HTERT RPE-1 (cell line): Measurements from ENCODE around the gene SLC9A8.
"Not testable (repeated sequence)": the region's sequence is repeated elsewhere in the genome, so short reads cannot be mapped to it uniquely, and the experiment has no call there.

Source experiments
- in situ Hi-C: fragments of 300-500 bp; cut with MboI; formaldehyde crosslinking; loops from 4 replicates; pipeline ENCODE4 v1.14.3; 2020; ENCODE audit warnings: low sequenced_read_pairs

The SLC9A8 gene, protein sequence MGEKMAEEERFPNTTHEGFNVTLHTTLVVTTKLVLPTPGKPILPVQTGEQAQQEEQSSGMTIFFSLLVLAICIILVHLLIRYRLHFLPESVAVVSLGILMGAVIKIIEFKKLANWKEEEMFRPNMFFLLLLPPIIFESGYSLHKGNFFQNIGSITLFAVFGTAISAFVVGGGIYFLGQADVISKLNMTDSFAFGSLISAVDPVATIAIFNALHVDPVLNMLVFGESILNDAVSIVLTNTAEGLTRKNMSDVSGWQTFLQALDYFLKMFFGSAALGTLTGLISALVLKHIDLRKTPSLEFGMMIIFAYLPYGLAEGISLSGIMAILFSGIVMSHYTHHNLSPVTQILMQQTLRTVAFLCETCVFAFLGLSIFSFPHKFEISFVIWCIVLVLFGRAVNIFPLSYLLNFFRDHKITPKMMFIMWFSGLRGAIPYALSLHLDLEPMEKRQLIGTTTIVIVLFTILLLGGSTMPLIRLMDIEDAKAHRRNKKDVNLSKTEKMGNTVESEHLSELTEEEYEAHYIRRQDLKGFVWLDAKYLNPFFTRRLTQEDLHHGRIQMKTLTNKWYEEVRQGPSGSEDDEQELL

DNA sequence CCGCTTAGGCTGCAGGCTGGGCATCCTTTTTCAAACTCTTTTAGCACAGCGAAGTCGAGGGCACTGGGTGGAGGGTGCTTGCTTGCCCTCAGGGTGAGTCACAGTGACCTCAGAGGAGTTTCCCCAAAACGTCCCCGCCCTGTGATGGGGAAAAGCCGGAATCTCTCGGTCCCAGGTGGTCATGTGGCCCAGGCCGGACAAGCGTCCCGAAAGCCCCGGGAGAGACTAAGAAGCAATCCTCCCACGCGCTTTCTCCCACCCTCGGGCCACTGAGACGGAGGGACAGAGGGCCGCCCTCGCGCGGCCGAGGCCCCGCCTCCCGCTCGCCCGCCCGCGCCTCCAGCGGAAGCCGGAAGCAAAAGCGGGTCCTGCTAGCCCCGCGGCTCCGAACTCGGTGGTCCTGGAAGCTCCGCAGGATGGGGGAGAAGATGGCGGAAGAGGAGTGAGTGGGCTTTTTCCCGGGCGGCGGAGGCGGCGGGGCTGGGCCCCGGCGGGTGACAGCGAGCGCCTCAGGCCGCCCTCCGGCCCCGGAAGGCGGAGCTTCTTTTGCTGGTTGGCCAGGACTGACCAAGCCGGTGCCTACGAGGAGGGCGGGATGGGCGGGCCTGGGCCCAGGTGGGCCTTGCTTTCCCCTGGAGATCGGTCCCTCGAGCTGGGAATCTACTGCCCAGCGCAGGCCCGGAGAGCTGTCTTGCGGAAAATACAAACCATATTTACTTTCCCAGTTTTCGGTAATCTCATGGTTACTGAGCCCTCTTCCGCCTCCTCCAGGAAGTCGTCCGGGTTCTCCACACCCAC is at the start of gene SLC9A8:
TSS of gene SLC9A8 (plus strand) at position 322 of the 798 bp plus-strand sequence. CDS start at position 417, 95 bp downstream.
- in situ Hi-C loops, result no loop called here

- in situ Hi-C loops, result no loop called here
These were observed 49.5 kb upstream of the SLC9A8 start for GRCh38 chr20:49762940-49763766.

GRCh38 chr20:49765413-49765736 is 47.3 kb upstream of the SLC9A8 start:
- in situ Hi-C loops, result no loop called here

DNA sequence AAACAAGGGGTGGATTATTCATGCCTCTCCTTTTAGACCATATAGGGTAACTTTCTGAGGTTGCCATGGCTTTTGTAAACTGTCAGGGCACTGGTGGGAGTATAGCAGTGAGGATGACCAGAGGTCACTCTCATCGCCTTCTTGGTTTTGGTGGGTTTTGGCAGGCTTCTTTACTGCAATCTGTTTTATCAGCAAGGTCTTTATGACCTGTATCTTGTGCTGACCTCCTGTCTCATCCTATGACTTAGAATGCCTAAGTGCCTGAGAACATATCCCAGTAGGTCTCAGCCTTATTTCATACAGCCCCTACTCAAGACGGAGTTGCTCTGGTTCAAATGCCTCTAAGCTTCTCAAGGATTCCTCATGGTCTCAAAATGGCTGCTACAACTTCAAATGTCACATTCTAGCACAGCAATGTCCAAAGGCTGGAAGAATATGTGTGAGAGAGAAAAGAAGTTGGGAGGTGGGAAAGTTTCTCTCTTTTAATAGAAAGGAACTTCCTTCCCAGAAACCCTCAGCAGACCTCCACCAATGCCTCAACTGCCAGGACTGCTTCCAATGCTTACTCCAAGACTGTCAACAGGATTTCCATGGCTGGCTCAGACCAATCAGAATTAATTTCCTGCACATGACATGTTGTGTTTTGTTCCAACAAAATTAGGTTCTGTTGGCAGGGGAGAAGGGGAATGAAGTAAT is 46.6 kb upstream of the SLC9A8 start:
- in situ Hi-C loops, result no loop called here

DNA sequence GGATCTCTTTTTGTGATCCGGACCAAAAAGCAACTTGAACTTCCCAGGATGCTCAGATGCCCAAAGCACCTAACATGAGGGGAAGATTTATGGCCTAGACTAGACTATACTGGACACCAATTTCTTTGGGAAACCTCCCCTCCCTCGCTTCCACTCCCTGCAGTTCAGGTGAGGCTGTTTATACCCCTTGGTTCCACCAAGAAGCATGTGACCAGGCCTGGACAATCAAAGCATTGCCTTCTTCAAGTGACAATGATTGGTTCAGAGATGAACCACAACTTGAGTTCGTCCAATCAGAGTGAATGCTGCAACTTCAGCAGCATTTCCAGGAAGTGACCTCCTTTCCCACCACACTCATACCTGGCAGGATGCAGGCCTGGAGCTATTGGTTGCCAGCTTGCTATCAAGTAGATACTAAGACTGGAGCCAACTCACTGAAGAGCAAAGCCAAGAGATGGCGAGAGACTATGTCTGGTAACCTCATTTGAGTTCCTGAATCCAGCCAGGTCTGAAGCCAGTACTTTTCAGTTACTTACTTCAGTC is 45.6 kb upstream of the SLC9A8 start:
- in situ Hi-C loops, result no loop called here

DNA sequence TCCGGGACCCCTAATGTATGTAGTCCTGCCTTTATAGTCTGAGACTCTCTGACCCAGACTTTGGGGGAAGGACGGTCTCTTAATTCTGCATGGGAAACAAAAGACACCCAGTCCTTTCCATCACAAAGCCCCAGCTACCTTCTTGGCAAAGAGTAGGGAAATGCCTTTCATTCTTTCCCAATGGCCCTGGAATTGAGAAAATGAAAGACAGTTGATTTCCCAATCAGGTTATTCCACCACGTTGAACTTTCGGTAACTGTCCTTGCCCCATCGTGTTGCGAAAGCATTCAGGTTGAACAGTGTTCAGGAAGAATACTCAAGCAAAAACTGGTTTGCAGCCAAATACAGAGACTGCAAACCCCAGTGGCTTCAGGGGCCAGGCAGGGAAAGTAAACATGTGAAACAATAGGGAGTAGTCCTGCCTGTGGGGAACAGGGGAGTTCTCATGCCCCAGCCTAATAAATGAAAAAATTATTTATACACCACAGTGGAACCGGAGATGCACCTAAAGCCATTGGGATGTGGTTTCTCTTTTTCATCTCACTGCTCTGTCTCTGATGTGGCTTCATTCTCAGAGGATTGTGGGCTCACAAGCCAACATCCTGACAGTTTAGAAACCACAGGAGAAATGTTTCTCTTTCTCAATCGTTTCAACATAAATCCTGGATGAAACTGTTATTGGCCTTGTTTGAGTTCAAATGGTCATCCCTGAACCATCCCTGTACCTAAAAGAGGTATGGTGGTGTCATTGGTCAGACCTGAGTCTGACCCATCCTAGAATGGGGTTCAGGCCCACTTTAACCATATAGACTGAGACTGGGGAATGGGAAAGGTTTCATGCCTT is 44.2 kb upstream of the SLC9A8 start:
- in situ Hi-C loops, result no loop called here

DNA sequence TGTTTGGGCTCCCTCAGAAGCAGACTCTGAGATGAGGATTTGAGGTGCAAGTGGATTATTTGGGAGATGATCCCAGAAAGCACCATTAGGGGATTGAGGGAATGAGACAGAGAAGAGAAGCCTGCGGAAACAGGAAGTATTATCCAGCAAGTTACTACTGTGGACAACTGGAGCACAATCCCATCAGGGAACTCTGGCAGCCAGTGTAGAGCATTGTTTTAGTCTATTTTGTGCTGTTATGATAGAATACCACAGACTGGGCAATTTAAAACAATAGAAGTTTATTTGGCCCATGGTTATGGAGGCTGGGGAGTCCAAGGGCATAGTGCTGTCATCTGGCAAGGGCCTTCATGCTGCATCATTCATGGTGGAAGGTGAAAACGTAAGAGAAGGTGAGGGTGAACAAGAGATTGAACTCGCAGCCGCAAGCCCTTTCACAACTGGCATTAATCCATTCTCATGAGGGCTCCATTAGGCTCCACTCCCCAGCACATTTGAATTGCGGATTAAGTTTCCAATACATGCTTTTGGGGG is 43.5 kb upstream of the SLC9A8 start:
- in situ Hi-C loops, result no loop called here

DNA sequence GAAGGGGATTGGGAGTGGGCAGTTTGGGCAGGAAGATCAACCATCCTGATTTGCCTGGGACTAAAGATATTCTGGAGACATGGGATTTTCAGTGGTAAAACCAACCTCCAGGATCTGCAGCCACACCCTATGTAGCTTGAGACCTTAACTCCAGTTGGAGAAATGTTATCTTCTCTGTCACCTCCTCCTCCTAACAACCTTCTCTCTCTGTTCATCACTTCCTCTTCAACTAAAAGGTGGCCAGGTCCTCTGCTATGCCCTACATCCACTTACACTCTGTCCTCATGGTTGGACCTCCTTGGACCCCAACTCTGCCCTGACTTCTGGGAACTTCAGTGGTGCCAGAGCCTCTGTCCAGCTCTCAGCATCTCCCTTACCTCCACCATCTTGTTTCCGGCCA is 42.0 kb upstream of the SLC9A8 start:
- in situ Hi-C loops, result no loop called here

DNA sequence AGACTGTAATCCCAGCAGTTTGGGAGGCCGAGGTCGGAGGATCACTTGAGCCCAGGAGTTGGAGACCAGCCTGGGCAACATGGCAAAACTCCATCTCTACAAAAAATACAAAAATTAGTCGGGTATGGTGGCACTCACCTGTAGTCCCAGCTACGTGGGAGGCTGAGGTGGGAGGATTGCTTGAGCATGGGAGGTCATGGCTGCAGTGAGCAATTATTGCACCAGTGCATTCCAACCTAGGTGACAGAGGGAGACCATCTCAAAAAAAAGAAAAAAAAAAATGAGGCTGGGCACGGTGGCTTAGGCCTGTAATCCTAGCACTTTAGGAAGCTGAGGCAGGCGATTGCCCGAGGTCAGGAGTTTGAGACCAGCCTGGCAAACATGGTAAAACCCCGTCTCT is 38.4 kb upstream of the SLC9A8 start:
- in situ Hi-C loops, result not testable (repeated sequence)

DNA sequence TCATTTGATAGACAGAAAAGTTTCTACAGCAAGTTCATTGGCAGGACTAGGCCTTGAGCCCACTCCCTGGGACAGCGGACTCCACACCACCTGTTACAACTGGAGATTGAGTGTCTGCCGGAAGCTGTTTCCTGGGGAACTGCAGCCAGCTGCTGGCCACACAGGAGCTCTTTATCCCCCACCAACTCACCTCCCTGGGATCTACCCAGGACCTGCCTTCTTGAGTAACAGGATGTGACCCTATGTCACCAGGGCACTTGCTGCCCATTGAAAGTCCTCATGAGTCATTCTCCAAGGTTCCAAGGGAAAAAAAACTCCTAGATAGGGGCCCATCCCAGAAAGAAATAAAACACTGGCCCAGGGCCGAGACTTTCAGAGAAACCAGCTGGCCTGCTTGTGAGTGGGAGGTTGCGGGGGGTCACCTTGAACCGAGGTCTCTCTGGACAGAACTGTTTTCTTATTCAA is 37.4 kb upstream of the SLC9A8 start:
- in situ Hi-C loops, result no loop called here

- in situ Hi-C loops, result no loop called here
These were observed 32.7 kb upstream of the SLC9A8 start for GRCh38 chr20:49779972-49780371.

GRCh38 chr20:49781676-49782075 is 31.0 kb upstream of the SLC9A8 start:
- in situ Hi-C loops, result no loop called here

DNA sequence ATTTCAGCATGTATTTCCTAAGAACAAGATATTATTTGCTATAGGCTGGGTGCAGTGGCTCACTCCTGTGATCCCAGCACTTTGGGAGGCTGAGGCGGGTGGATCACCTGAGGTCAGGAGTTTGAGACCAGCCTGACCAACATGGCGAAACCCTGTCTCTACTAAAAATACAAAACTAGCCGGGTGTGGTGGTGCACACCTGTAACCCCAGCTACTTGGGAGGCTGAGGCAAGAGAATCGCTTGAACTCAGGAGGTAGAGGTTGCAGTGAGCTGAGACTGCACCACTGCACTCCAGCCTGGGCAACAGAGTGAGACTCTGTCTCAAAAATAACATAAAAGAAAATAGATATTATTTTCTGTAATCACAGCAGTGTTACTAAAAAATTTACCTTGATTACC is 30.2 kb upstream of the SLC9A8 start:
- in situ Hi-C loops, result not testable (repeated sequence)

- in situ Hi-C loops, result not testable (repeated sequence)
These were observed 29.3 kb upstream of the SLC9A8 start for GRCh38 chr20:49783021-49783995.

GRCh38 chr20:49784291-49784690 is 28.3 kb upstream of the SLC9A8 start:
- in situ Hi-C loops, result no loop called here

DNA sequence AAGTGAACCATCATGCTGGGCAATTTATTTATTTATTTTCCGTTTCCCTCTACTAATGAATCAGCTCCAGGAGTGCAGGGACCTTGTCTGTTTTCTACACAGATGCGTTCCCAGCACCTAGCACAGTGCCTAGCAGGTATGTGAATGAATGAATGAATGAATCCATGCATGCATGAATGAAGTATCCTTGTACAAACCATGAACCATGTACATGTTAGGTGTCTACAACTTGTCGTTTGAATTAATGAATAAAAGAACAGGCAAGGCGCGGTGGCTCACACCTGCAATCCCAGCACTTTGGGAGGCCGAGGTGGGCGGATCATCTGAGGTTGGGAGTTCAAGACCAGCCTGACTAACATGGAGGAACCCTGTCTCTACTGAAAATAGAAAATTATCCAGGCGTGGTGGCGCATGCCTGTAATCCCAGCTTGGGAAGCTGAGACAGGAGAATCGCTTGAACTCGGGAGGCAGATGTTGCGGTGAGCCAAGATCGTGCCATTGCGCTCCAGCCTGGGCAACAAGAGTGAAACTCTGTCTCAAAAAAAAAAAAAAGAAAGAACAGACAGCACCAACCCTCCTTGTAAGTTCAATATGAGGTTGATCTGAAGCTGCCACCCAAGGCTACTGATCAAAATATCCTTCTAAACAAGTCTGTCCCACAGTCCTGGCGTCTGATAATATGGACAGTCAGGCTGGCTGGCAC is 27.3 kb upstream of the SLC9A8 start:
- in situ Hi-C loops, result no loop called here

DNA sequence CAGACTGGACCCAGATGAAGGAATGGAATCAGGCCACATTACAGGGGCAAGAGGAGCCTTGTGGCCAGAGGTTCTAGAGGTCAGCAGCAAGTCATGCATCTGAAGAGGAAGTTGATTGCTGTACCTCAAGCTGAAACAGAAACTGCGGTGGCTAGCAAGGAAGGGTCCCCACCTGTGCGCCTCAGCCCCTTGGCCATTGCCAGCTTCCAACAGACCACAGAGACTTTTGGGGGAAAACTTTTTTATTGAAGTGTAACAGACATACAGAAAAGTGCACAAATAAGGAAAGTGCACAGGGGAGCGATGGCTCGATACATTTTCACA is 26.8 kb upstream of the SLC9A8 start:
- in situ Hi-C loops, result no loop called here
